Measurements from ENCODE around the gene CPLX1. TPM values are rescaled to one million over a fixed set of nuclear protein-coding genes. Genes with fewer than 3 reads are reported as not detected.

Gene CPLX1
- total RNA-seq, 1 donor from 2014 or later, result 1.1 TPM

DNA sequence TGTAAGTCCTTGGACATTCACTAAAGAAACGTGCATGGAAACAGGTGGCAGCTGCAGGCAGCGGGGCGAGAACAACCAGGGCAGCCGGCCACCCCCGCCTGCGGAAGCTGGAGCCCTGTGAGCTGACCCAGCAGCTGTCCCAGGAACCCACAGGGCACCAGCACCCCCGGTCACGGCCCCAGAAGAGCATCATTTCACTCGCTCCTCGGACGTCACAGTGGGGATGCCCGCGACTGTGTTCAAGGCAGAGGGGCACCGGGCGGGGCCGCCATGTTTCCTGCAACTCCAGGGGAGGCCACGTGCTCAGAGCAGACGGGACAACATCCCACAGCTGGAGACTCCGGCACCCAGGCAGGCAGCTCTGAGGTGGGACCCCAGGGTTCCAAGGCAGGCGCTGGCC, 45.0 kb upstream of the CPLX1 start:
- H3K27ac ChIP-seq, result no peak overlapping the region
- intact Hi-C loops (cut with DNase I), result no loop called here
- no peaks in the 10 kb centered on the region for H3K4me1 ChIP-seq
- H3K36me3 ChIP-seq, result peaks cover 70 to 91% of the 10 kb centered on the region in 2 donors
- no peaks in the 10 kb centered on the region for H3K9me3 ChIP-seq
- DNase-seq (ENCODE audit: low spot score in 2 of 2), result no peak
- TF ChIP-seq, protein P1, sequence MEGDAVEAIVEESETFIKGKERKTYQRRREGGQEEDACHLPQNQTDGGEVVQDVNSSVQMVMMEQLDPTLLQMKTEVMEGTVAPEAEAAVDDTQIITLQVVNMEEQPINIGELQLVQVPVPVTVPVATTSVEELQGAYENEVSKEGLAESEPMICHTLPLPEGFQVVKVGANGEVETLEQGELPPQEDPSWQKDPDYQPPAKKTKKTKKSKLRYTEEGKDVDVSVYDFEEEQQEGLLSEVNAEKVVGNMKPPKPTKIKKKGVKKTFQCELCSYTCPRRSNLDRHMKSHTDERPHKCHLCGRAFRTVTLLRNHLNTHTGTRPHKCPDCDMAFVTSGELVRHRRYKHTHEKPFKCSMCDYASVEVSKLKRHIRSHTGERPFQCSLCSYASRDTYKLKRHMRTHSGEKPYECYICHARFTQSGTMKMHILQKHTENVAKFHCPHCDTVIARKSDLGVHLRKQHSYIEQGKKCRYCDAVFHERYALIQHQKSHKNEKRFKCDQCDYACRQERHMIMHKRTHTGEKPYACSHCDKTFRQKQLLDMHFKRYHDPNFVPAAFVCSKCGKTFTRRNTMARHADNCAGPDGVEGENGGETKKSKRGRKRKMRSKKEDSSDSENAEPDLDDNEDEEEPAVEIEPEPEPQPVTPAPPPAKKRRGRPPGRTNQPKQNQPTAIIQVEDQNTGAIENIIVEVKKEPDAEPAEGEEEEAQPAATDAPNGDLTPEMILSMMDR (IDR thresholded peaks at IDR 0.05), result no peak
- H3K4me3 ChIP-seq, result no peak overlapping the region
- no peaks in the 10 kb centered on the region for H3K27me3 ChIP-seq

DNA sequence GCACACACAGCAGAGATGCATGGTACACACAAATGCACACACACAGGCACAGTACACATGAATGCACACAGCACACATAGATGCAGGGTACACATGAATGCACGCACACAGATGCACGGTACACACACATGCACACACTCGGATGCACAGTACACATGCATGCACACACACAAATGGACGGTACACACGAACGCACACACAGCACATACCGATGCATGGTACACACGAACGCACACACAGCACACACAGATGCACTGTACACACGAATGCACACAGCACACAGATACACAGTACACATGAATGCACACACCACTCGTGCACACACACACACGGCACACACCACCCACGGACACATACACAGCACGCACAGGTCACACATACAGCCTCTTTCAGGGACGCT, 43.8 kb upstream of the CPLX1 start:
- TF ChIP-seq, protein P1 (IDR thresholded peaks at IDR 0.05), result no peak
- intact Hi-C loops (cut with DNase I), result no loop called here
- Histone ChIP-seq H3K9me3 (no peaks in the 10 kb centered on the region), H3K36me3 (peaks cover 73 to 92% of the 10 kb centered on the region in 2 donors), H3K4me1 (no peaks in the 10 kb centered on the region), H3K4me3 (no peak overlapping the region), H3K27me3 (no peaks in the 10 kb centered on the region), H3K27ac (no peak overlapping the region)
- DNase-seq (ENCODE audit: low spot score in 2 of 2), result no peak

DNA sequence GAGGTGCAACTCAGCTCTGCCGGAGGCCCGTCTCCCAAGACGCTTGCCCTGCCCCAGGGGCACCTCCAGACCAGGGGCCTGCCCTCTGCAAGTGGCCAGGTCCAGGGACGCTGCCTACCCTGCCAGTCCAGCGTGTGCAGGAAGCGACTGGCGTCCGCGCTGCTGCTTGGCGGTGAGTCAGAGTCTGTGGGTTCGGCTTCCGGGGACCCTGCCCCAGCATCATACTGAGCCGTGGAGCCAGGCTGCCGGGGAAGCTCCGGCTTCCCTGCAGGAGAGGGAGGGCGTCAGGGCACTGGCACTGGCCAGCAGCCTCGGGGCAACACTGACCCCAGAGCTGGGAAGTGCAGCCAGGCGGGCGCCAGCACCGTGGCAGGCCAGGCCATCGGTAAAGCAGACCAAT, 42.5 kb upstream of the CPLX1 start:
- no peaks in the 10 kb centered on the region for H3K27me3 ChIP-seq
- TF ChIP-seq, protein P1 (IDR thresholded peaks at IDR 0.05), result no peak
- no peak overlapping the region for H3K27ac ChIP-seq
- H3K4me3 ChIP-seq, result no peak overlapping the region
- peaks cover 78 to 93% of the 10 kb centered on the region in 2 donors for H3K36me3 ChIP-seq
- H3K4me1 ChIP-seq, result no peaks in the 10 kb centered on the region
- H3K9me3 ChIP-seq, result no peaks in the 10 kb centered on the region
- no peak for DNase-seq (ENCODE audit: low spot score in 2 of 2)
- intact Hi-C loops (cut with DNase I), result no loop called here

GRCh38 chr4:867526-868250, 41.8 kb upstream of the CPLX1 start:
- Histone ChIP-seq H3K4me1 (no peaks in the 10 kb centered on the region), H3K4me3 (no peak overlapping the region), H3K36me3 (peaks cover 80 to 95% of the 10 kb centered on the region in 2 donors), H3K27me3 (no peaks in the 10 kb centered on the region), H3K27ac (no peak overlapping the region), H3K9me3 (no peaks in the 10 kb centered on the region)
- no peak for DNase-seq (ENCODE audit: low spot score in 2 of 2)
- TF ChIP-seq, protein P1 (IDR thresholded peaks at IDR 0.05), result no peak
- intact Hi-C loops (cut with DNase I), result no loop called here

- H3K36me3 ChIP-seq, result peaks cover 79 to 92% of the 10 kb centered on the region in 2 donors
- no peaks in the 10 kb centered on the region for H3K4me1 ChIP-seq
- no peaks in the 10 kb centered on the region for H3K27me3 ChIP-seq
- no peak overlapping the region for H3K27ac ChIP-seq
- no peaks in the 10 kb centered on the region for H3K9me3 ChIP-seq
- TF ChIP-seq, protein P1 (IDR thresholded peaks at IDR 0.05), result no peak
- intact Hi-C loops (cut with DNase I), result no loop called here
- H3K4me3 ChIP-seq, result no peak overlapping the region
- no peak for DNase-seq (ENCODE audit: low spot score in 2 of 2)
These were observed 40.9 kb upstream of the CPLX1 start for GRCh38 chr4:866761-867390.
